ENCODE results near the gene AUTS2.

Gene AUTS2

GRCh38 chr7:70416986-70417655 lies 818.8 kb downstream of the AUTS2 start:
- DNase-seq (ENCODE audit: low read depth in 2 of 2) = no peak

GRCh38 chr7:70419526-70420380 lies 821.5 kb downstream of the AUTS2 start:
- no peak for DNase-seq (ENCODE audit: low read depth in 2 of 2)

- DNase-seq (ENCODE audit: low read depth in 2 of 2) = no peak
These were observed 822.0 kb downstream of the AUTS2 start for GRCh38 chr7:70420381-70420662.

- no peak for DNase-seq (ENCODE audit: low read depth in 2 of 2)
These were observed 823.0 kb downstream of the AUTS2 start for GRCh38 chr7:70421319-70421718.

- no peak for DNase-seq (ENCODE audit: low read depth in 2 of 2)
These were observed 828.1 kb downstream of the AUTS2 start for GRCh38 chr7:70426249-70426880.

GRCh38 chr7:70432567-70433001 lies 834.3 kb downstream of the AUTS2 start:
- no peak for DNase-seq (ENCODE audit: low read depth in 2 of 2)

GRCh38 chr7:70434376-70434775 lies 836.1 kb downstream of the AUTS2 start:
- DNase-seq (ENCODE audit: low read depth in 2 of 2) = no peak

- DNase-seq (ENCODE audit: low read depth in 2 of 2) = no peak
These were observed 836.5 kb downstream of the AUTS2 start for GRCh38 chr7:70434821-70435220.

GRCh38 chr7:70435634-70436033 lies 837.4 kb downstream of the AUTS2 start:
- no peak for DNase-seq (ENCODE audit: low read depth in 2 of 2)

- no peak for DNase-seq (ENCODE audit: low read depth in 2 of 2)
These were observed 838.6 kb downstream of the AUTS2 start for GRCh38 chr7:70436790-70437350.

- no peak for DNase-seq (ENCODE audit: low read depth in 2 of 2)
These were observed 841.4 kb downstream of the AUTS2 start for GRCh38 chr7:70439651-70440050.

- DNase-seq (ENCODE audit: low read depth in 2 of 2) = no peak
These were observed 848.3 kb downstream of the AUTS2 start for GRCh38 chr7:70446448-70447143.

GRCh38 chr7:70448312-70448906 lies 850.1 kb downstream of the AUTS2 start:
- no peak for DNase-seq (ENCODE audit: low read depth in 2 of 2)

GRCh38 chr7:70450731-70451130 lies 852.5 kb downstream of the AUTS2 start:
- no peak for DNase-seq (ENCODE audit: low read depth in 2 of 2)

GRCh38 chr7:70455925-70456324 lies 857.6 kb downstream of the AUTS2 start:
- no peak for DNase-seq (ENCODE audit: low read depth in 2 of 2)

GRCh38 chr7:70456719-70457118 lies 858.4 kb downstream of the AUTS2 start:
- no peak for DNase-seq (ENCODE audit: low read depth in 2 of 2)

GRCh38 chr7:70457482-70457881 lies 859.2 kb downstream of the AUTS2 start:
- no peak for DNase-seq (ENCODE audit: low read depth in 2 of 2)

- DNase-seq (ENCODE audit: low read depth in 2 of 2) = no peak
These were observed 859.8 kb downstream of the AUTS2 start for GRCh38 chr7:70457883-70458680.

GRCh38 chr7:70458745-70459144 lies 860.5 kb downstream of the AUTS2 start:
- DNase-seq (ENCODE audit: low read depth in 2 of 2) = no peak

GRCh38 chr7:70459546-70459945 lies 861.3 kb downstream of the AUTS2 start:
- DNase-seq (ENCODE audit: low read depth in 2 of 2) = no peak

GRCh38 chr7:70460071-70460470 lies 861.8 kb downstream of the AUTS2 start:
- no peak for DNase-seq (ENCODE audit: low read depth in 2 of 2)
